WTC11 (cell line): ENCODE results near the gene SYT17. TPM values are rescaled to one million over a fixed set of nuclear protein-coding genes. Genes with fewer than 3 reads are reported as not detected.
"Not testable (repeated sequence)": the region's sequence is repeated elsewhere in the genome, so short reads cannot be mapped to it uniquely, and the experiment has no call there.

ENCODE experiments used
- ATAC-seq: fragments of 200-7000 bp; cut with Tn5 transposase; 2 replicates; pipeline ENCODE4 v1.10.0; 2021; ENCODE audit warnings: mild to moderate bottlenecking, moderate library complexity
- CTCF ChIA-PET: fragments of 300-600 bp; sonication (Branson Sonifier 250); formaldehyde crosslinking; loops from one replicate; lab custom pipeline; 2021; ENCODE audit warnings: antibody characterized with exemption; lab: Charles Lee
- POLR2A ChIA-PET: fragments of 350-600 bp; sonication (Branson Sonifier 250); formaldehyde crosslinking; loops from one replicate; lab custom pipeline; 2021; ENCODE audit warnings: antibody characterized with exemption; lab: Charles Lee
- DNase-seq: peaks from one replicate; pipeline ENCODE4 v3.0.0; 2021; ENCODE audit warnings: low spot score
- H3K27ac Mint-ChIP-seq: 2 replicates; pipeline ENCODE4 v1.8.0; 2021; ENCODE audit warnings: mixed read lengths
- H3K27me3 Mint-ChIP-seq: 2 replicates; pipeline ENCODE4 v1.8.0; 2021; ENCODE audit warnings: low read depth, mild to moderate bottlenecking, moderate library complexity, mixed read lengths
- H3K36me3 Mint-ChIP-seq: 2 replicates; pipeline ENCODE4 v1.8.0; 2021; ENCODE audit warnings: mixed read lengths
- H3K4me1 Mint-ChIP-seq: 2 replicates; pipeline ENCODE4 v1.8.0; 2022; ENCODE audit warnings: mixed read lengths
- H3K4me3 Mint-ChIP-seq: 2 replicates; pipeline ENCODE4 v1.8.0; 2021; ENCODE audit warnings: mild to moderate bottlenecking, moderate library complexity, mixed read lengths
- H3K9me3 Mint-ChIP-seq: 2 replicates; pipeline ENCODE4 v1.8.0; 2021; ENCODE audit warnings: mixed read lengths
- CBFB ChIP-seq: sonication (generic); formaldehyde crosslinking; IDR thresholded peaks from 2 replicates; pipeline ENCODE4 v1.8.1; 2022; ENCODE audit warnings: mild to moderate bottlenecking, low read depth, missing genetic modification reagents
- ELF4 ChIP-seq: sonication (generic); formaldehyde crosslinking; IDR thresholded peaks from 2 replicates; pipeline ENCODE4 v1.8.1; 2022; ENCODE audit warnings: low read depth, mild to moderate bottlenecking, moderate library complexity, missing genetic modification reagents
- EMX1 ChIP-seq: fragments of 250-450 bp; sonication (Bioruptor Pico); IDR thresholded peaks from 2 replicates; pipeline ENCODE4 v1.8.0; 2021; ENCODE audit warnings: mild to moderate bottlenecking
- GTF2I ChIP-seq: fragments of 250-450 bp; sonication (Bioruptor Pico); conservative IDR thresholded peaks from 2 replicates; pipeline ENCODE4 v1.4.0; 2021; ENCODE audit warnings: mild to moderate bottlenecking
- NFE2L1 ChIP-seq: sonication (generic); formaldehyde crosslinking; IDR thresholded peaks from 2 replicates; pipeline ENCODE4 v1.8.1; 2023; ENCODE audit warnings: missing genetic modification reagents
- NR1H2 ChIP-seq: sonication (generic); formaldehyde crosslinking; IDR thresholded peaks from 2 replicates; pipeline ENCODE4 v1.9.0; 2021; ENCODE audit warnings: mild to moderate bottlenecking, moderate library complexity, missing genetic modification reagents
- OVOL2 ChIP-seq: fragments of 250-450 bp; sonication (Bioruptor Pico); IDR thresholded peaks from 2 replicates; pipeline ENCODE4 v1.9.0; 2021; ENCODE audit warnings: mild to moderate bottlenecking, borderline replicate concordance
- RELA ChIP-seq: sonication (generic); formaldehyde crosslinking; IDR thresholded peaks from 2 replicates; pipeline ENCODE4 v1.8.1; 2022; ENCODE audit warnings: missing genetic modification reagents, mild to moderate bottlenecking, borderline replicate concordance
- SOX15 ChIP-seq: fragments of 250-450 bp; sonication (Bioruptor Pico); IDR thresholded peaks from 2 replicates; pipeline ENCODE4 v1.9.0; 2021; ENCODE audit warnings: mild to moderate bottlenecking
- TP53 ChIP-seq: sonication (generic); formaldehyde crosslinking; IDR thresholded peaks from 2 replicates; pipeline ENCODE4 v1.8.1; 2023; ENCODE audit warnings: mild to moderate bottlenecking, missing genetic modification reagents
- ZNF416 ChIP-seq: fragments of 250-450 bp; sonication (Bioruptor Pico); IDR thresholded peaks from 2 replicates; pipeline ENCODE4 v1.9.0; 2021; ENCODE audit warnings: mild to moderate bottlenecking, inconsistent platforms
- total RNA-seq: library from RNA; stranded (reverse); gene quantifications from 3 replicates; pipeline ENCODE4 v1.2.3, GENCODE V29; 2021
- TF ChIP-seq, protein P1 (sequence below): sonication (generic); formaldehyde crosslinking; IDR thresholded peaks from 2 replicates; pipeline ENCODE4 v1.8.0; 2022; ENCODE audit warnings: mild to moderate bottlenecking, missing genetic modification reagents
- TF ChIP-seq, protein P2 (sequence below): sonication (generic); formaldehyde crosslinking; IDR thresholded peaks from 2 replicates; pipeline ENCODE4 v1.8.1; 2023; ENCODE audit warnings: mild to moderate bottlenecking, missing genetic modification reagents
- TF ChIP-seq, protein P3 (sequence below): sonication (generic); formaldehyde crosslinking; IDR thresholded peaks from 2 replicates; pipeline ENCODE4 v1.8.1; 2023; ENCODE audit warnings: mild to moderate bottlenecking, missing genetic modification reagents, borderline replicate concordance
- TF ChIP-seq, protein P4 (sequence below): sonication (generic); formaldehyde crosslinking; IDR thresholded peaks from 2 replicates; pipeline ENCODE4 v1.8.0; 2023; ENCODE audit warnings: missing genetic modification reagents
- TF ChIP-seq, protein P5 (sequence below): sonication (generic); formaldehyde crosslinking; IDR thresholded peaks from 2 replicates; pipeline ENCODE4 v1.8.1; 2022; ENCODE audit warnings: low read depth, mild to moderate bottlenecking, moderate library complexity, missing genetic modification reagents, borderline replicate concordance

SYT17 gene
- total RNA-seq, 1 experiment from 2014 or later = 5.5 TPM

DNA sequence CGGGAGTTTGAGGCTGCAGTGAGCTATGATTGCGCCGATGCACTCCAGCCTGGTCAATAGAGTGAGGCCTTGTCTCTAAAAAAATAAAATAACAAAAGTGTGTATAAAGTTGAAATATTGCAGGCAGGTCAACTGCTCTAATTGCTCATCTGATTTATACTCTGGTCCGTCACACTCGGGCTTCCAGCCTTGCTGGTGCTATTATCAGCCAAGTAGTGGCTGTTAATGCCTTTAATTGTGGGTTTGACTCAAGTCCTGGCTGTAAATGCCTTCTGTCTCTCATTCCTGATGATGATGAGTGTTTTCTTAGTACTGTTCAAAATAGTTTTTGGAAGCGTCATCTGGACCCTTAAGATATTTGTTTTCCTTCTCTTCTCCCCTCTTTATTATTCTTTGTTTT, 18.4 kb downstream of the SYT17 start:
- Mint-ChIP-seq H3K27me3 (no peaks in the 10 kb centered on the region), H3K4me3 (no peak overlapping the region), H3K9me3 (peaks cover 4% of the 10 kb centered on the region), H3K27ac (no peak overlapping the region), H3K4me1 (peaks cover 19% of the 10 kb centered on the region), H3K36me3 (peaks cover 8% of the 10 kb centered on the region; the same call in 1 of the 2 replicates)
- TF ChIP-seq NR1H2 (CRISPR knock-in tag) = no peak
- TF ChIP-seq, protein P1, sequence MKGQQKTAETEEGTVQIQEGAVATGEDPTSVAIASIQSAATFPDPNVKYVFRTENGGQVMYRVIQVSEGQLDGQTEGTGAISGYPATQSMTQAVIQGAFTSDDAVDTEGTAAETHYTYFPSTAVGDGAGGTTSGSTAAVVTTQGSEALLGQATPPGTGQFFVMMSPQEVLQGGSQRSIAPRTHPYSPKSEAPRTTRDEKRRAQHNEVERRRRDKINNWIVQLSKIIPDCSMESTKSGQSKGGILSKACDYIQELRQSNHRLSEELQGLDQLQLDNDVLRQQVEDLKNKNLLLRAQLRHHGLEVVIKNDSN (CRISPR knock-in tag) = no peak
- TF ChIP-seq, protein P2, sequence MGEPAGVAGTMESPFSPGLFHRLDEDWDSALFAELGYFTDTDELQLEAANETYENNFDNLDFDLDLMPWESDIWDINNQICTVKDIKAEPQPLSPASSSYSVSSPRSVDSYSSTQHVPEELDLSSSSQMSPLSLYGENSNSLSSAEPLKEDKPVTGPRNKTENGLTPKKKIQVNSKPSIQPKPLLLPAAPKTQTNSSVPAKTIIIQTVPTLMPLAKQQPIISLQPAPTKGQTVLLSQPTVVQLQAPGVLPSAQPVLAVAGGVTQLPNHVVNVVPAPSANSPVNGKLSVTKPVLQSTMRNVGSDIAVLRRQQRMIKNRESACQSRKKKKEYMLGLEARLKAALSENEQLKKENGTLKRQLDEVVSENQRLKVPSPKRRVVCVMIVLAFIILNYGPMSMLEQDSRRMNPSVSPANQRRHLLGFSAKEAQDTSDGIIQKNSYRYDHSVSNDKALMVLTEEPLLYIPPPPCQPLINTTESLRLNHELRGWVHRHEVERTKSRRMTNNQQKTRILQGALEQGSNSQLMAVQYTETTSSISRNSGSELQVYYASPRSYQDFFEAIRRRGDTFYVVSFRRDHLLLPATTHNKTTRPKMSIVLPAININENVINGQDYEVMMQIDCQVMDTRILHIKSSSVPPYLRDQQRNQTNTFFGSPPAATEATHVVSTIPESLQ (CRISPR knock-in tag) = no peak
- TF ChIP-seq, protein P3, sequence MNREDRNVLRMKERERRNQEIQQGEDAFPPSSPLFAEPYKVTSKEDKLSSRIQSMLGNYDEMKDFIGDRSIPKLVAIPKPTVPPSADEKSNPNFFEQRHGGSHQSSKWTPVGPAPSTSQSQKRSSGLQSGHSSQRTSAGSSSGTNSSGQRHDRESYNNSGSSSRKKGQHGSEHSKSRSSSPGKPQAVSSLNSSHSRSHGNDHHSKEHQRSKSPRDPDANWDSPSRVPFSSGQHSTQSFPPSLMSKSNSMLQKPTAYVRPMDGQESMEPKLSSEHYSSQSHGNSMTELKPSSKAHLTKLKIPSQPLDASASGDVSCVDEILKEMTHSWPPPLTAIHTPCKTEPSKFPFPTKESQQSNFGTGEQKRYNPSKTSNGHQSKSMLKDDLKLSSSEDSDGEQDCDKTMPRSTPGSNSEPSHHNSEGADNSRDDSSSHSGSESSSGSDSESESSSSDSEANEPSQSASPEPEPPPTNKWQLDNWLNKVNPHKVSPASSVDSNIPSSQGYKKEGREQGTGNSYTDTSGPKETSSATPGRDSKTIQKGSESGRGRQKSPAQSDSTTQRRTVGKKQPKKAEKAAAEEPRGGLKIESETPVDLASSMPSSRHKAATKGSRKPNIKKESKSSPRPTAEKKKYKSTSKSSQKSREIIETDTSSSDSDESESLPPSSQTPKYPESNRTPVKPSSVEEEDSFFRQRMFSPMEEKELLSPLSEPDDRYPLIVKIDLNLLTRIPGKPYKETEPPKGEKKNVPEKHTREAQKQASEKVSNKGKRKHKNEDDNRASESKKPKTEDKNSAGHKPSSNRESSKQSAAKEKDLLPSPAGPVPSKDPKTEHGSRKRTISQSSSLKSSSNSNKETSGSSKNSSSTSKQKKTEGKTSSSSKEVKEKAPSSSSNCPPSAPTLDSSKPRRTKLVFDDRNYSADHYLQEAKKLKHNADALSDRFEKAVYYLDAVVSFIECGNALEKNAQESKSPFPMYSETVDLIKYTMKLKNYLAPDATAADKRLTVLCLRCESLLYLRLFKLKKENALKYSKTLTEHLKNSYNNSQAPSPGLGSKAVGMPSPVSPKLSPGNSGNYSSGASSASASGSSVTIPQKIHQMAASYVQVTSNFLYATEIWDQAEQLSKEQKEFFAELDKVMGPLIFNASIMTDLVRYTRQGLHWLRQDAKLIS (CRISPR knock-in tag) = no peak
- TF ChIP-seq, protein P4, sequence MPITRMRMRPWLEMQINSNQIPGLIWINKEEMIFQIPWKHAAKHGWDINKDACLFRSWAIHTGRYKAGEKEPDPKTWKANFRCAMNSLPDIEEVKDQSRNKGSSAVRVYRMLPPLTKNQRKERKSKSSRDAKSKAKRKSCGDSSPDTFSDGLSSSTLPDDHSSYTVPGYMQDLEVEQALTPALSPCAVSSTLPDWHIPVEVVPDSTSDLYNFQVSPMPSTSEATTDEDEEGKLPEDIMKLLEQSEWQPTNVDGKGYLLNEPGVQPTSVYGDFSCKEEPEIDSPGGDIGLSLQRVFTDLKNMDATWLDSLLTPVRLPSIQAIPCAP (CRISPR knock-in tag) = no peak
- no peak for TF ChIP-seq ZNF416 (CRISPR knock-in tag)
- TF ChIP-seq, protein P5, sequence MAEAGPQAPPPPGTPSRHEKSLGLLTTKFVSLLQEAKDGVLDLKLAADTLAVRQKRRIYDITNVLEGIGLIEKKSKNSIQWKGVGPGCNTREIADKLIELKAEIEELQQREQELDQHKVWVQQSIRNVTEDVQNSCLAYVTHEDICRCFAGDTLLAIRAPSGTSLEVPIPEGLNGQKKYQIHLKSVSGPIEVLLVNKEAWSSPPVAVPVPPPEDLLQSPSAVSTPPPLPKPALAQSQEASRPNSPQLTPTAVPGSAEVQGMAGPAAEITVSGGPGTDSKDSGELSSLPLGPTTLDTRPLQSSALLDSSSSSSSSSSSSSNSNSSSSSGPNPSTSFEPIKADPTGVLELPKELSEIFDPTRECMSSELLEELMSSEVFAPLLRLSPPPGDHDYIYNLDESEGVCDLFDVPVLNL (CRISPR knock-in tag) = no peak
- no peak for TF ChIP-seq RELA
- no peak for TF ChIP-seq TP53
- TF ChIP-seq CBFB (CRISPR knock-in tag) = no peak
- ATAC-seq (no peak), DNase-seq (no peak)
- ChIA-PET POLR2A (no interaction called here), CTCF (no interaction called here)

DNA sequence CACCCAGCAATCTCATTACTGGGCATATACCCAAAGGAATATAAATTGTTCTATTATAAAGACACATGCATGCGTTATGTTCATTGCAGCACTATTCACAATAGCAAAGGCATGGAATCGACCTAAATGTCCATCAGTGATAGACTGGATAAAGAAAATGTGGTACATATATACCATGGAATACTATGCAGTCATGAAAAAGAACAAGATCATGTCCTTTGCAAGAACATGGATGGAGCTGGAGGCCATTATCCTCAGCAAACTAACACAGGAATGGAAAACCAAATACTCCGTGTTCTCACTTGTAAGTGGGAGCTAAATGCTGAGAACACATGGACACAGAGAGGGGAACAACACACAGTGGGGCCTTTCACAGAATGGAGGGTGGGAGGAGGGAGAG, 19.9 kb downstream of the SYT17 start:
- 0 out of 2 replicates have a peak, but pooled peaks have one; percentile 23 for TF ChIP-seq GTF2I (CRISPR knock-in tag)
- DNase-seq, H3K27ac Mint-ChIP-seq, ATAC-seq, H3K4me3 Mint-ChIP-seq, H3K27me3 Mint-ChIP-seq, H3K9me3 Mint-ChIP-seq, POLR2A ChIA-PET, H3K36me3 Mint-ChIP-seq: not testable (repeated sequence)
- CTCF ChIA-PET = interaction anchor here (2.5 kb wide), 1 partner anchor 8 kb away, joined by 12 read pairs; no protein-coding TSS in a partner anchor
- H3K4me1 Mint-ChIP-seq = peaks cover 19% of the 10 kb centered on the region

DNA sequence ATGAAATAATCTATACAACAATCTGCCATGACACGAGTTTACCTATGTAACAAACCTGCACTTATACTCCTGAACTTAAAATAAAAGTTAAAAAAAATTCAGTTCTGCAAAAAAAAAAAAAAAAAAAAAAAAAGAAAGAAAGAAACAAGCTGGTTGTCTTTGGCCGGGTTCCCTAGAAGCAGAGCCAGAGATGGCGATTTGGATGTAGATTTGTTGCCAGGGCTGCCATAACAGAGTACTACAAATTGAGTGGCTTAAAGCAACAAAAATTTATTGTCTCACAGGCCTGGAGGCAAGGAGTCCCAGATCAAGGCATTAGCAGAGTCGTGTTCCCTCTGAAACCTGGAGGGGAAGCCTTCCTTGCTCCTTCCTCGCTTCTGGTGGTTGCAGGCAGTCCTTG, 20.4 kb downstream of the SYT17 start:
- ATAC-seq (no peak), DNase-seq (no peak)
- Mint-ChIP-seq H3K4me1 (peaks cover 18% of the 10 kb centered on the region), H3K27ac (no peak overlapping the region), H3K4me3 (no peak overlapping the region), H3K36me3 (peaks cover 8% of the 10 kb centered on the region; the same call in 1 of the 2 replicates), H3K27me3 (no peaks in the 10 kb centered on the region), H3K9me3 (peaks cover 4% of the 10 kb centered on the region)
- TF ChIP-seq ELF4 (CRISPR knock-in tag) = no peak
- no peak for TF ChIP-seq OVOL2 (CRISPR knock-in tag)
- TF ChIP-seq SOX15 (CRISPR knock-in tag) = no peak
- no peak for TF ChIP-seq EMX1 (CRISPR knock-in tag)
- no peak for TF ChIP-seq NFE2L1 (CRISPR knock-in tag)
- ChIA-PET CTCF (interaction anchor here (2.5 kb wide), 1 partner anchor 8 kb away, joined by 12 read pairs; no protein-coding TSS in a partner anchor), POLR2A (interaction anchor here (0.6 kb wide), 2 partner anchors 23 to 987 kb away, joined by 3 to 6 read pairs; no protein-coding TSS in a partner anchor)
